Activated naive CD8-positive, alpha-beta T cell treated with anti-CD3 and anti-CD28 coated beads, Interleukin-2, amount 50 U/mL, for 24 hours (primary cell): ENCODE data around the gene HTRA3.
"Not testable (repeated sequence)": the region's sequence is repeated elsewhere in the genome, so short reads cannot be mapped to it uniquely, and the experiment has no call there.

Experiments used
- ATAC-seq: fragments of 150-1000 bp; cut with Tn5 transposase; one replicate; pipeline ENCODE4 v1.10.0; 2021
- DNase-seq: peaks from one replicate; pipeline ENCODE4 v3.0.0; 2021
- H3K27ac Mint-ChIP-seq: one replicate; pipeline ENCODE4 v1.8.0; 2021; ENCODE audit warnings: mild to moderate bottlenecking, mixed read lengths
- H3K27me3 Mint-ChIP-seq: one replicate; pipeline ENCODE4 v1.8.0; 2021; ENCODE audit warnings: mixed read lengths
- H3K36me3 Mint-ChIP-seq: one replicate; pipeline ENCODE4 v1.8.0; 2021; ENCODE audit warnings: low read depth, mixed read lengths
- H3K4me1 Mint-ChIP-seq: one replicate; pipeline ENCODE4 v1.8.0; 2021; ENCODE audit warnings: mixed read lengths
- H3K4me3 Mint-ChIP-seq: one replicate; pipeline ENCODE4 v1.8.0; 2021; ENCODE audit warnings: mild to moderate bottlenecking, moderate library complexity, mixed read lengths
- H3K9me3 Mint-ChIP-seq: one replicate; pipeline ENCODE4 v1.8.0; 2021; ENCODE audit warnings: mixed read lengths

The HTRA3 gene

DNA sequence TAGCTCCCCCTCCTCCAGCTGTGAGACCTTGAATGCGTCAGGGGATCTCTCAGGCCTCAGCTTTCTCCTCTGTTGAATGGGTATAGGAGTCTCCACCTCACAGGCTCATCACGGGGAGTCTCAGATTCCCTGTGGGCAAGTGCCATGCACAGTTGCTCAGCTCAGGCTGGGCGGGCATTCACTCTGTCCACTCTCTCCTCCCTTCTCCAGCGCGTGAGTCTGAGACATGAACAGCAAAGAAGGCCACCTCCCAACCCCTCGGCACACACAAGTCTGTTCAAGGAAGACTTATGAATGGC, 60.0 kb downstream of the HTRA3 start:
- H3K4me3 Mint-ChIP-seq, result no peak overlapping the region
- no peak overlapping the region for H3K27ac Mint-ChIP-seq
- ATAC-seq (no peak), DNase-seq (no peak)
- H3K4me1 Mint-ChIP-seq, result no peaks in the 10 kb centered on the region
- H3K36me3 Mint-ChIP-seq, result no peaks in the 10 kb centered on the region
- H3K9me3 Mint-ChIP-seq, result no peaks in the 10 kb centered on the region
- no peaks in the 10 kb centered on the region for H3K27me3 Mint-ChIP-seq

DNA sequence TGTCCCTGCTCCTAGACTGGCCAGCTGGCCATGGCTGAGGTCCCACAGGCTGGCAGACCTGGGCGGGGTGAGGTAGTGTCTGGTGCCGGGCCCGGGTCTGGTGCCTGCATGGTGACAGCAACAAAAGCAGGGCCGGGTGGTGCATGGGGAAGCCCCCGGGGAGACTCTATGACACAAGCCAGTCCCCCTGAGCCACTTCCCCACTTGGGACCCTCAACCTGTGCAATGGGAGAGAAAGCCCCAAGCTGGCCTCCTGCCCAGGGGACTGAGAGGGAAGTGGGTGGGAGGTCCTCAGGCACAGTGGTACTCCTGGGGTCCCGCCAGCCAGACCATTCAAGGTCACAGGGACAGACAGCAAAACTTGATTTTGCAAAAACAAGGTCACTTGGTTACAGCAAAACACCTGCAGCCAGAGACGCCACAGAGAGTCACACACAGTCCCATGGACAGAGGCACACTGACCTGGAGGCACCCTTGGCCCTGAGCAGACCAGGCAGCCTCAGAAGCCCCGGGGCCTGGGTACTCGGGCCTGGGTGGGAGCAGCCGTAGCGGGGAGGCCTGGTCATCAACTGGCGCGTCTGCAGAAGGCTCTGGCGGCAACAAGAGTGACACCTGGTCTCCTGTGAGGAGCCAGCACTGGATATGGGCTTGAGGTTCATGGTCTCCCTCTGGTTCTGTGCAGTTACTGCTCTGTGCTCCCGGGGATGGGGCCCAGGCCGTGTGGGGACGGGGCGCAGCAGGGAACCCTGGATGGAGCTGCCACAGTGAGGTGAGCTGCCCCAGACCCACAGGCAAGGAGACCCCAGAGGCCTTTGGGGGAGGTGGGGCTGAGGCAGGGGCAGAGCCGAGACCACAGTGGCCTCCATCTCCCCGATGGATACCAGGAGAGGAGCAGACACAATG, 60.6 kb downstream of the HTRA3 start:
- Mint-ChIP-seq H3K4me3 (no peak overlapping the region), H3K4me1 (no peaks in the 10 kb centered on the region), H3K27me3 (no peaks in the 10 kb centered on the region), H3K36me3 (no peaks in the 10 kb centered on the region), H3K27ac (no peak overlapping the region), H3K9me3 (peaks cover 2% of the 10 kb centered on the region)
- ATAC-seq, result no peak
- DNase-seq, result no peak

DNA sequence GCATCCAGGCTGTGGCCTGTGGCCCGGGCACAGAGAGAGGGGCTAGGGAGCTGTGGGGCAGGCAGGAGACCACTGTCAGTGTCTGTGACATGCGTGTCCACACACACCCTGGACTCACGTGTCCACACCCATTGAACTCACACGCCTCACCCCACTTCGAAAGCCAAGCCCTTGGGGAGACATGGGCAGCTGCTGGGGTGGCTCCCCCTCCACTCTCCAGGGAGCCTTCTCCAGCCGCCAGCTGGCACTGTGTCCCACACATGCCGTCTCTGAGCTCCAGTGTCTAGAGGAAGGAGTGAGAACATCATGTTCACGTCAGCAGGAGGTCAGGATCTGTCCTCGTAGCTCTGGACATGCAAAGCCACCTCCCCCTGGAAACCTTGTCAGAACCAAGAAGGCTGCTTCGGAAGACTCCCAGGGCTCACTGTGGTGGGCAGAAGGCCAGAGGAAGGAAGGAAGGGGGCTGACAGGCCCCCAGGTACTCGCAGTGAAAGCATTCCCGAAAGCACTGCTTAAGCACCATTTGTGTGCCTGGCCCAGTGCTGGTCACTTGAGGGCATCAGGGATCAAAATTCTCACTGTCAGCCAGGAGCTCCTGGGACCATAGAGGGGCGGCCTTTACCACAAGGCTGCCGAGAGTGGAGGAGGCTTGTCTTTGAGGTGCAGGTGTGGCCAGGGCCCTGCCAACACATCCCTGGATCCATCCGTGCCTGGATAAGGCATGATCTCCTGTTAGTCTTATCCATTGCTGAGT, 61.4 kb downstream of the HTRA3 start:
- H3K36me3 Mint-ChIP-seq, result no peaks in the 10 kb centered on the region
- no peaks in the 10 kb centered on the region for H3K4me1 Mint-ChIP-seq
- peaks cover 9% of the 10 kb centered on the region for H3K9me3 Mint-ChIP-seq
- no peak for ATAC-seq
- no peak for DNase-seq
- no peak overlapping the region for H3K27ac Mint-ChIP-seq
- no peak overlapping the region for H3K4me3 Mint-ChIP-seq
- no peaks in the 10 kb centered on the region for H3K27me3 Mint-ChIP-seq

DNA sequence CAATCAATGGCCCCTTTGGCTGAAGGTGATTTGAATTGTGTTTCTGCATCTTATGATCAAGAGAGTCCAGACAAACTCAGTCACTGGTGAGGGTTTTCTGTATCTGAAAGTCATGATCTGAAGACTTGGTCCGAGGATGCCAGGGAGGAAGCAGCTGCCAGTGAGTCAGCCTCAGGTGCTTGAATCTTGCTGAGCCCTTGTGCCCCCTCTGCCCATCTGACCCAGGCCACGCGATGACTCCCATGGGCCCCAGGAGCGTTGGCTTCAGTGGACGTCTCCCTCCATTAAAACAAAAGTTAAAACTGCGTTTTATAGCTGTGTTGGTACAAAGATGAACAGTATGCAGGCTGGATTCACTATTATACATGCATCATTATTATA, 62.0 kb downstream of the HTRA3 start:
- DNase-seq, result no peak
- no peak for ATAC-seq
- Mint-ChIP-seq H3K4me3 (no peak overlapping the region), H3K4me1 (no peaks in the 10 kb centered on the region), H3K9me3 (peaks cover 14% of the 10 kb centered on the region), H3K36me3 (no peaks in the 10 kb centered on the region), H3K27me3 (no peaks in the 10 kb centered on the region), H3K27ac (no peak overlapping the region)

DNA sequence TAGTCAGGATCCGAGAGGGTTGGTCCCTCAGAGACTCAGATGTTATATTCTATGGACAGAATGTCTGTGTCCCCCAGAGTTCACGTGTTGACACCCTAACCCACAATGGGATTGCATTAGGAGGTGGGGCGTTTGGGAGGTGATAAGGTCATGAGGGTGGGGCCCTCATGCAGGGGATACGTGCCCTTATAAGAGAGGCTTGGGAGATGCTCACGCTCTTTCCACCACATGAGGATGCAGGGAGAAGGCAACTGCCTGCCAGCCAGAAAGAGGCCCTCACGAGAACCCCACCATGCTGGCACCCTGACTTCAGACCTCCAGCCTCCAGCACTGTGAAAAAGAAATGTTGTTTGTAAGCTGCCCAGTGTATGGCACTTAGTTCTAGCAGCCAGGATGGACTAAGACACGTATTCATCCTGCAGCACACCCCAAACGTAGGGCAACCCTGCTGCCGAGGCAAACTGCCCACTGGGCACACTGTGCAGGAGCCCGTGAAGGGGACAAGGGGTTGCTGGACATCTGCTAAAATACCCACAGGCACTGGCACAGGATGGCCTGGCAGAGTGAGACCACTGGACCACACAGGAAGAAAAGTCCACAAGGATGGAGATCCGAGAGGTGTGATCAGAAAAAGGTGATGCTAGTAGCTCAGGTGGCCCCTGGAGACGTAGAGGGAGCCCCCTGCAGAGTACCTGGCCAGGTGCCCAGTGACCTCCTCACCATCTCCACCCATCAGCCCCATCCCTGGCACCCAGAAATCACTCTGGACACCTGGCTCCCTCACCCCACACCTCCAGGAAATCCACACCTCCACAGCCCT, 62.7 kb downstream of the HTRA3 start:
- Mint-ChIP-seq H3K27me3 (no peaks in the 10 kb centered on the region), H3K27ac (no peak overlapping the region), H3K36me3 (no peaks in the 10 kb centered on the region), H3K4me3 (no peak overlapping the region), H3K4me1 (no peaks in the 10 kb centered on the region), H3K9me3 (peaks cover 18% of the 10 kb centered on the region)
- no peak for DNase-seq
- no peak for ATAC-seq

DNA sequence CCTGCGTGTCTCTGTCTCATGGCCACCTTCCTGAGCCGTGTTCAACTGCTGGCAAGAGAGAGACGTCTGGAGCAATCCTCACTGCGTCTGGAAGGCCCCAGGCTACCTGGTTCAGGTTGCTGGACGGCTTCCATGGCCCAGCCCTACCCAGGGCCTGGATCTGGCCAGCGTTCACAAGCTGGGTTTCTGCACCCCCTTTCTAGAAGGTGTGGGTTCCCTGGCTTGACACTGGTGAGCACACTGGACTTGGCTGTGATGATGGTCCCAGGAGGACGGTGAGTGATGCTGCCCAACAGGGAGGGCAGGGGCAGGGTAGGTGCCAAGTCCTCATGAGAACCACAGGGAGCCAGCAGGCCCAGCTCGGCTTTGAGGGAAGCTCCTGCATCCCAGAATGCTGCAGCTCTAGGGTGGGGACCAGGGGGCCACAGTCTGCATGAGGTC, 63.4 kb downstream of the HTRA3 start:
- DNase-seq (no peak), ATAC-seq (no peak)
- H3K4me3 Mint-ChIP-seq, result no peak overlapping the region
- H3K9me3 Mint-ChIP-seq, result peaks cover 18% of the 10 kb centered on the region
- no peaks in the 10 kb centered on the region for H3K4me1 Mint-ChIP-seq
- no peaks in the 10 kb centered on the region for H3K27me3 Mint-ChIP-seq
- no peak overlapping the region for H3K27ac Mint-ChIP-seq
- no peaks in the 10 kb centered on the region for H3K36me3 Mint-ChIP-seq

DNA sequence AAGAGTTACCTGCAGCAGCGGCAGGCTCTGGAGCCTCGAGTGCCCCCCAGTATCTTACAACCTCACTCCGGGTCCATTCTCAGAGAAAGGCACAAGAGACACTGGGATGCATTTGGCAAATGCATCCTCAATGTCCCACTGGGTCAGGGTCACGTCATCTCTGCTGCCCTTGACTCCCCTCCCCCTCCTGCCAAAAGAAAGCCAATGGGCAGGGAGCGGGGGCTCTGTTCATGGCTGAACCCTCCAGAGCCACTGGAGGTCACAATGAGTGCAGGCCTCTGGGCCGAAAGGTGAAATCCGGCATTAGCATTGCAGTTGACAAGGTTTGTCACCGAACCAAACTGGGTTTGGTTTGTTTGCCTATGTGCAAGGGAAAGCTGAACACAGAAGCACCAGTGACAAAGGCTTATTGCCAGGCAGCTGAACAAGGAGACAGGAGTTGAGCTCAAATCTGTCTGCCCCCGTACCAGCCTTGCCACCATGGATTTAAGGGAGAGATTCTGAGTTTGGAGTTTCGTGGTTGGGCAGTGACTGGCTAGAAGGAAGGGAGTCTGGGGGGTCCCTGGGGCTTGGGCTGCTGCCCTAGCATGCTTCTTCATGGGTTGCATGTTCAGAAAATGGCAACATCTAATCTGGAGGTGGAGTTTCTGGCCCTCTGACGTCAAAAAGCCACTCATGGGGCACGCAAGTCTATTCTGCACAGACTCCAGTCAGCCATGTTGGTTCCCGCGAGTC, 64.3 kb downstream of the HTRA3 start:
- Mint-ChIP-seq H3K9me3 (peaks cover 18% of the 10 kb centered on the region), H3K4me1 (no peaks in the 10 kb centered on the region), H3K36me3 (no peaks in the 10 kb centered on the region), H3K27ac (no peak overlapping the region), H3K27me3 (no peaks in the 10 kb centered on the region), H3K4me3 (no peak overlapping the region)
- no peak for DNase-seq
- ATAC-seq, result no peak

DNA sequence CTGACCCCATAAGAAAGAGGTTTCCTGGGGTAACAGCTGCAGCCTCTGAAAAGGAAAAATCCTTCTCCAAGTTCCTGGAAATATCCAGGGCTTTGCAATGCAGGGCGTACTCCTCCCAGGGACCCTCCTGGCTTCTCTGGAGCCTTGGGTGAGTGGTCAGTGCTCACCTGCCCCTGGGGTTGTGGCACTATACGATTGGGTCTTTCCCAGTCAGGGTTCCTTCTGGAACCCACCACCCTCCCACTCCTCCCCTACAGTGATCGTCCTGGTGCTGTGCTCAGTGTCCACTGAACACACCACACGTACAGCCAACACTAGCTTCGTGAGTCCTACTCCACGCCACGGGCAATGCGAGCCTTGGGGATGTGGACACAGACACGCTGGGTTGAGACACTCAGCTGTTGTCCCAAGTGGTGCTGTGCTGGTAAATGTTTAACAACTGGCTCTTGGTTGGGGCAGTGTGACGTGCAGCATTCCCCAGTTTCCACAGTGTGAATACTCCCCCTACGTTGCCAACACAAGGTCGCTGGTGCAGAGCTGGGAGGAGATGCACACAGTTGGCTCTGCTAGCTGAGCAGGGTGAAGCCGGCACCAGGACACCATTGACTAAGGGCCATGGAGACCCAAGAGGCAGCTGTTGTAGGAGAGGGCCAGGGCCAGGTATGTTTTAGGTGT, 65.4 kb downstream of the HTRA3 start:
- H3K27ac Mint-ChIP-seq, result no peak overlapping the region
- no peak overlapping the region for H3K4me3 Mint-ChIP-seq
- ATAC-seq (no peak), DNase-seq (no peak)
- no peaks in the 10 kb centered on the region for H3K27me3 Mint-ChIP-seq
- H3K9me3 Mint-ChIP-seq, result peaks cover 18% of the 10 kb centered on the region
- no peaks in the 10 kb centered on the region for H3K4me1 Mint-ChIP-seq
- H3K36me3 Mint-ChIP-seq, result no peaks in the 10 kb centered on the region

DNA sequence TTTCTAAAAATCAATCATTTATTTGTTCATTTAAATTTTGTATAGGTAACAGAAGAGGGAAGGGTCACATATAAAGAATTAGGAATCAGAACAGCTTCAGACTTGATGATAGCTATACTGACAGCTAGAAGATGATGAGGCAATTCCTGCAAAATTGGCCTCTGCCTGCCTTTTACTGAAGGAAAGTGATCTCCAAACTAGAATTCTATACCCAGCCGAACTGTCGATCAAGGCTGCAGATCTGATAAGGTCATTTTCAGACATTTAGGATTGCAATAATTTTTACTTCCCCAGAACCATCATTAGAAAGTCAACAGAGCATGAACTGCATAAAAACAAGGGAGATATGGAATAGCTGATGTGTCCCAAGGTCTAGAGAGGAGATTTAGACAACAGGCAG, 66.3 kb downstream of the HTRA3 start:
- no peak overlapping the region for H3K27ac Mint-ChIP-seq
- H3K4me3 Mint-ChIP-seq, result no peak overlapping the region
- H3K9me3 Mint-ChIP-seq, result peaks cover 18% of the 10 kb centered on the region
- ATAC-seq (no peak), DNase-seq (no peak)
- H3K4me1 Mint-ChIP-seq, result no peaks in the 10 kb centered on the region
- no peaks in the 10 kb centered on the region for H3K36me3 Mint-ChIP-seq
- H3K27me3 Mint-ChIP-seq, result no peaks in the 10 kb centered on the region

DNA sequence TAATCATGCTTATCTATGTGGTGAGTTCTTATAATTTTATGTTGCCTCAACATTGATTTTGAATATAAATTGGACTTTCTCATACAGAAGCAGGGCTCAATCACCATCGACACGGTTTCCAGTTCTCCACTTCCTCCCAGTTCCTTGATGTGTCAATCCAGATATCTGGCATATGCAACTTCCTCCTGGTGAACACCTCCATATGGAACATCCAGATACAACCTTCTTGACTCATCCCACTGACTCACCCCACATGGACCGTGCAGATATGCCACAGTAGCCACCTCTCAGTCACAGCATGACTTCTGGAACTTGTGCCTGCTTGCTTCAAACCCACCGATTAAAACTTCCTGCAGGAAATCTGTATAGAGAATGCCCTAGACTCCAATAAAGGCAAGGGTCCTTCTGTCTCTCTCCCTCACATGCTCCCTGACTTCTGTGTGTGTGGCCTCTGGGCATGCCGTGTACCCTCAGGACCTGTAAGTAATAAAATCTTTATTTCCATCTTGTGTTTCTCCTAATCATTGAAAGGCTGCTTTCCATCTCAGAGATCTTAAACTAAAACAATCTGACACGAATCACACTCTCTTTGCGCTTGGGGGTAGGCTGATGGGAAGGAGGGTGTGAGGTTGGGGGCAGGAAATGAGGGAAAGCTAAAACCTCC, 67.0 kb downstream of the HTRA3 start:
- Mint-ChIP-seq H3K27me3 (no peaks in the 10 kb centered on the region), H3K9me3 (peaks cover 18% of the 10 kb centered on the region), H3K4me1 (no peaks in the 10 kb centered on the region), H3K4me3 (no peak overlapping the region), H3K27ac (no peak overlapping the region), H3K36me3 (no peaks in the 10 kb centered on the region)
- no peak for DNase-seq
- ATAC-seq, result no peak

DNA sequence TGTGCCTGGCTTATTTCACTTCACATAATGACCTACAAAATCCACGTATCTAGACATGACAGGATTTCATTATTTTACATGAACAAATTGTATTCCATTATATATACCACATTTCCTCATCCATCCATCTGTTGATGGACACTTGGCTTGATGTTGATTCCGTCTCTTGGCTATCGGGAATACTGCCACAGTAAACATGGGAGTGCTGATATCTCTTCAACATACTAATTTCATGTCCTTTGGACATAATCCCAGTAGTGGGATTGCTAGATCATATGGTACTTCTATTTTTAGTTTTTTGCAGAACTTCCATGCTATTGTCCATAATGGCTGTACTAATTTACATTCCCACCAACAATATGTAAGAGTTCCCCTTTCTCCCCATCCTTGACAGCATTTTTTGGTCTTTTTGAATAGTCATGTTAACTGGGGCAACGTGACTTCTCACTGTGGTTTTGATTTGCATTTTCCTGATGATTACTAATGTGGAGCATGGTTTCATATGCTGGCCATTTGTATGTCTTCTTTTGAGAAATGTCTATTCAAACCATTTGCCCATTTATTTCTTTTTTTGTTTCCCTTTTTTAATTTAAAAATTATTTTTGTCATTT, 68.9 kb downstream of the HTRA3 start:
- H3K27ac Mint-ChIP-seq, result no peak overlapping the region
- H3K27me3 Mint-ChIP-seq, result no peaks in the 10 kb centered on the region
- no peaks in the 10 kb centered on the region for H3K36me3 Mint-ChIP-seq

DNA sequence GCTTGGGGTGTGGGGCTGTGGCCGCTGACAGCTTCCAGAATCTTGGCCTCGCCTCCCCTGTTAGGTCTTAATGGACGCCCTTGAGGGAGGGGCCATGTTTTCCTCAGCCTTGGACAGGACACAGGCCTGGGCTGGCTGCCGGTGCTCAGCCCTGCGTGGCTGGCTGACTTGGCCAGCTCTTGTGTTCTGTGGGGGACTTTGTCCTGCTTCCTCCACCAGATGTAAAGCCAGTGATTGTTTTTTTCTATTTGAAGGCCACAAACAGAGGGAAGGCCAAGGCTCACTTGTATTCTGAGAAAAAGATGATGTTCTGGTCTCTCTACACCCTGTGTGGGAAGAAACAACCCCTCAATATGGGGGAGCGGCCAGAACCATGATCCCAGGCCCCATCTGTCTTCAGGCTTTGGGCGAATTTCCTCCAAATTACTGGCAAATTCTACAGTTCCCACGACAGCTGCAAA, 71.3 kb downstream of the HTRA3 start:
- Mint-ChIP-seq H3K9me3 (peaks cover 11% of the 10 kb centered on the region), H3K4me3 (no peak overlapping the region), H3K36me3 (no peaks in the 10 kb centered on the region), H3K27me3 (no peaks in the 10 kb centered on the region), H3K4me1 (no peaks in the 10 kb centered on the region), H3K27ac (no peak overlapping the region)
- DNase-seq (no peak), ATAC-seq (no peak)

More for the DNA sequence above, 68.9 kb downstream of the HTRA3 start:
- Mint-ChIP-seq H3K4me3 (no peak overlapping the region), H3K9me3 (peaks cover 18% of the 10 kb centered on the region), H3K4me1 (no peaks in the 10 kb centered on the region)
- ATAC-seq (no peak), DNase-seq (no peak)

DNA sequence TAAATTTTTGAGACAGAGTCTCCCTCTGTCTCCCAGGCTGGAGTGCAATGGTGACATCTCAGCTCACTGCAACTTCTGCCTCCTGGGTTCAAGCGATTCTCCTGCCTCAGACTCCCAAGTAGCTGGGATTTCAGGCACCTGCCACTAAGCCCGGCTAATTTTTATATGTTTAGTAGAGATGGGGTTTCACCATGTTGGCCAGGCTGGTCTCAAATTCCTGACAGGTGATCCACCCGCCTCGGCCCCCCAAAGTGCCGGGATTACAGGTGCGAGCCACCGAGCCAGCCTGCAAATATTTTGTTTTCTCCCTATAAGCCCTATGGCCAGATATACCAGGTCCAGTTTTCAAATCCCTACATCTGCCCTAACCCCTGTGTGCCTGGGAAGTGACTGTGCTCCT, 71.7 kb downstream of the HTRA3 start:
- ATAC-seq, H3K27ac Mint-ChIP-seq, H3K27me3 Mint-ChIP-seq, H3K4me3 Mint-ChIP-seq, DNase-seq, H3K4me1 Mint-ChIP-seq, H3K9me3 Mint-ChIP-seq, H3K36me3 Mint-ChIP-seq: not testable (repeated sequence)
